Progenitor cell of endocrine pancreas (in vitro differentiated cells): ENCODE data around the gene INAFM1. TPM values are rescaled to one million over a fixed set of nuclear protein-coding genes. Genes with fewer than 3 reads are reported as not detected.

Experiments
- DNase-seq: peaks from one replicate; pipeline ENCODE4 v3.0.0; 2021; ENCODE audit warnings: low spot score; ENCODE audit not compliant: unreplicated experiment
- H3K27ac Mint-ChIP-seq: 2 replicates; pipeline ENCODE4 v1.8.0; 2021; ENCODE audit warnings: mild to moderate bottlenecking, moderate library complexity, mixed read lengths
- H3K27me3 Mint-ChIP-seq: 2 replicates; pipeline ENCODE4 v1.8.0; 2021; ENCODE audit warnings: mixed read lengths
- H3K36me3 Mint-ChIP-seq: 2 replicates; pipeline ENCODE4 v1.8.0; 2022; ENCODE audit warnings: mixed read lengths; ENCODE audit not compliant: insufficient read depth
- H3K4me1 Mint-ChIP-seq: 2 replicates; pipeline ENCODE4 v1.8.0; 2021; ENCODE audit warnings: low read depth, mixed read lengths
- H3K4me3 Mint-ChIP-seq: 2 replicates; pipeline ENCODE4 v1.8.0; 2021; ENCODE audit warnings: low read depth, mild to moderate bottlenecking, moderate library complexity, mixed read lengths
- H3K9me3 Mint-ChIP-seq: 2 replicates; pipeline ENCODE4 v1.8.0; 2021; ENCODE audit warnings: low read depth, mixed read lengths
- total RNA-seq: library from RNA; stranded (reverse); gene quantifications from 2 replicates; pipeline ENCODE4 v1.2.1, GENCODE V29; 2021
- TF ChIP-seq, protein P1 (sequence below): fragments of 200-600 bp; sonication (generic); IDR thresholded peaks from one replicate; pipeline ENCODE4 v1.5.0; 2021; ENCODE audit warnings: antibody characterized with exemption, mild to moderate bottlenecking; ENCODE audit not compliant: unreplicated experiment

Gene INAFM1
- total RNA-seq, 1 donor from 2014 or later = 11.8 TPM

DNA sequence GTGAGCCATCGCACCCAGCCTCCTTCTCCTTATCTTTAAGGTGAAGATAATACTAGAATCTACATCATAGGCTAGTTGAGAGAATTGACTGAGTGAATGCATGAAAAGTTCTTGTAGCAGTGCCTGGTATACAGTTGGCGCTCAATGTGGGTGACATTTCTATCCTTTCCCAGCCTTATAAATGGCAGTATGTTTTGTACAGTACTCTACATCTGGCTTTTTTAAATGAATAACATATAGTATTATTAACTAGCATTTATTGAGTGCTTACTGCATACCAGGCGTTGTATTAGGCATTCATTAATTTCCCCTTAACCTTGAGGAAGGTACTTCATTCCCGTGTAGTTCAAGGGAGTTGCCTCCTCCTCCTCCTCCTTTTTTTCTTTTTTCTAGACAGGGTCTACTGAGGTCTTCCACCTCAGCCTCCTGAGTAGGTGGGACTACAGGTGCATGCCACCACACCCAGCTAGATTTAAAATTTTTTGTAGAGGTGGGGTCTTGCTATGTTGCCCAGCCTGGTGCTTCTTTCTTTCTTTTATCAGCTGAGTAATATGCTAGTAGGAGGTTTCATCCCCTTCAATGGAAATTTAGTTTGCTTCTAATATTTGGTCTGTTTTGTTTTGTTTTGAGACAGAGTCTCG is 37.8 kb downstream of the INAFM1 start:
- H3K4me3 Mint-ChIP-seq = no peak overlapping the region
- TF ChIP-seq, protein P1, sequence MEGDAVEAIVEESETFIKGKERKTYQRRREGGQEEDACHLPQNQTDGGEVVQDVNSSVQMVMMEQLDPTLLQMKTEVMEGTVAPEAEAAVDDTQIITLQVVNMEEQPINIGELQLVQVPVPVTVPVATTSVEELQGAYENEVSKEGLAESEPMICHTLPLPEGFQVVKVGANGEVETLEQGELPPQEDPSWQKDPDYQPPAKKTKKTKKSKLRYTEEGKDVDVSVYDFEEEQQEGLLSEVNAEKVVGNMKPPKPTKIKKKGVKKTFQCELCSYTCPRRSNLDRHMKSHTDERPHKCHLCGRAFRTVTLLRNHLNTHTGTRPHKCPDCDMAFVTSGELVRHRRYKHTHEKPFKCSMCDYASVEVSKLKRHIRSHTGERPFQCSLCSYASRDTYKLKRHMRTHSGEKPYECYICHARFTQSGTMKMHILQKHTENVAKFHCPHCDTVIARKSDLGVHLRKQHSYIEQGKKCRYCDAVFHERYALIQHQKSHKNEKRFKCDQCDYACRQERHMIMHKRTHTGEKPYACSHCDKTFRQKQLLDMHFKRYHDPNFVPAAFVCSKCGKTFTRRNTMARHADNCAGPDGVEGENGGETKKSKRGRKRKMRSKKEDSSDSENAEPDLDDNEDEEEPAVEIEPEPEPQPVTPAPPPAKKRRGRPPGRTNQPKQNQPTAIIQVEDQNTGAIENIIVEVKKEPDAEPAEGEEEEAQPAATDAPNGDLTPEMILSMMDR = no peak
- H3K4me1 Mint-ChIP-seq = no peaks in the 10 kb centered on the region
- peaks cover 21% of the 10 kb centered on the region for H3K27me3 Mint-ChIP-seq
- no peaks in the 10 kb centered on the region for H3K9me3 Mint-ChIP-seq
- no peaks in the 10 kb centered on the region for H3K36me3 Mint-ChIP-seq
- DNase-seq = no peak
- H3K27ac Mint-ChIP-seq = no peak overlapping the region

DNA sequence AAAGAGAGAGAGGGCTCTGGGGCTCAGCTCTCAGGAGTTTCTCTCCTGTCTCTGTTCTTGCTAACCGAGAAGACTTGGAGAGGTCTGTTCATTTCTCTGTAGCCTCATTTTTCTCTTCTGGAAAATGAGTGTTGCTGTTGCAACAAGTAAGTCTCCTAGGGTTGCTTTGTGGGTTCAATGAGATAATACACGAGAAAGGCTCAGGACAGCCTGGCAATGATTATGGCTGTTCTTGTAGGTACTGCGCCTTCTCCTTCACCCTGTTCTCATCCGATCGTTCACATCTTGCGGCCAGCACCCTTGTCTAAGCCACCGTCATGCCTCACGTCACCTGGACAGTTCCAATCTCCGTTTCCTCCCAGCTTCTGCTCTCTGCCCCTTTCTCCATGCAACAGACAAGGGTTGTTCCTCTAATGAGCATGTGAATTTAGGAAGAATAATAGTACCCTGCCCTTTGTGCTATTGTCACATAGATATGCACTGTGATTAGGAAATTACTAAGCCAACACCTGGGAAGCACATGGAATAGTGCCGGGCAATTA is 39.1 kb downstream of the INAFM1 start:
- TF ChIP-seq, protein P1 = no peak
- DNase-seq = no peak
- no peak overlapping the region for H3K27ac Mint-ChIP-seq
- no peaks in the 10 kb centered on the region for H3K36me3 Mint-ChIP-seq
- peaks cover 21% of the 10 kb centered on the region for H3K27me3 Mint-ChIP-seq
- no peak overlapping the region for H3K4me3 Mint-ChIP-seq
- H3K4me1 Mint-ChIP-seq = no peaks in the 10 kb centered on the region
- no peaks in the 10 kb centered on the region for H3K9me3 Mint-ChIP-seq

DNA sequence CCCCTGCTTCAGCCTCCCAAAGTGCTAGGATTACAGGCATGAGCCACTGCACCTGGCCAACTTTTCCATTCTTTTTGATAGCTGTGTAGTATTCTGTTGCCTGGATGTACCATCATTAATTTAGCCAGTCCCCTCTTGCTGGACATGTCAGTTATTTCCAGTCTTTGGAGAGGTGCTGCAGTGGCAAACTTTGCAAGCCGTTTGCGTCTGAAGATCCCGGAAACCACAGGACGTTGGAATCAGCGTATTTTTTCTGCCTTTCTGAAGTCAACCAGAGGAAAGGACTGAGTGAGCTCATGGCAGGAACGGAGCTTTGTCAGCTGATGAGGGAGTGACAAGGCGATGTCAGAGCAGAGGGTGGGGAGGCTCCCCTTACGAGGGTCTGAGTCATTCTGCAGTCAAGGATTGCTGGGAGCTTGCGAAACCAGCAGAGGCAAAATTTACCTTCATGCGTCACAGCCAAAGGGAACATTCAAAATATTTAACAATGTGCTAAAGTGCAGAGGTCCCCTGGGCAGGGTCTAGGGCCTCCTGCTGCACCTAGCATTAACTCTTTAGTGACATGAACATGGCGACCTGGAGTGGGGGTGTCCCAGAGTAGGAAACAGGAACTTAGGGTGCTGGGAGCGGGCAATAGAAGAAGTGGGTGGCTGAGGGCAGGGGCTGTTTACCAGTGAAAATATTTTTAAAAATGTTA is 40.6 kb downstream of the INAFM1 start:
- Mint-ChIP-seq H3K27me3 (peaks cover 19% of the 10 kb centered on the region), H3K4me1 (no peaks in the 10 kb centered on the region), H3K36me3 (no peaks in the 10 kb centered on the region), H3K9me3 (no peaks in the 10 kb centered on the region), H3K27ac (no peak overlapping the region), H3K4me3 (no peak overlapping the region)
- no peak for DNase-seq
- TF ChIP-seq, protein P1 = no peak

DNA sequence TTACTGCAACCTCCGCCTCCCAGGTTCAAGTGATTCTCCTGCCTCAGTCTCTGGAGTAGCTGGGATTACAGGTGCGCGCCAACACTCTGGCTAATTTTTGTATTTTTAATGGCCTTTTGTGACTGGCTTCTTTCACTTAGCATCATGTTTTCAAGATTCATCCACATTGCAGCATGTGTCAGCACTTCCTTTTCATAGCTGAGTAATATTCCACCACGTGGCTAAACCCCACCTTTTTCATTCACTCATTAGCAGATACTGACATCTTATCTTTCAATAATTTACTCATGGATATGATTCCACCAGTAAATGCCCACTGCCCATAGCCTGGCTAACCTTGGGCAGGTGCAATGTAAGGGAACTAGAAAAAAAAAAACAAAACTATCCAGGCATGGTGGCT is 41.8 kb downstream of the INAFM1 start:
- no peaks in the 10 kb centered on the region for H3K36me3 Mint-ChIP-seq
- no peaks in the 10 kb centered on the region for H3K9me3 Mint-ChIP-seq
- no peak for DNase-seq
- no peak overlapping the region for H3K4me3 Mint-ChIP-seq
- no peak overlapping the region for H3K27ac Mint-ChIP-seq
- no peaks in the 10 kb centered on the region for H3K4me1 Mint-ChIP-seq
- TF ChIP-seq, protein P1 = no peak
- peaks cover 18% of the 10 kb centered on the region for H3K27me3 Mint-ChIP-seq

DNA sequence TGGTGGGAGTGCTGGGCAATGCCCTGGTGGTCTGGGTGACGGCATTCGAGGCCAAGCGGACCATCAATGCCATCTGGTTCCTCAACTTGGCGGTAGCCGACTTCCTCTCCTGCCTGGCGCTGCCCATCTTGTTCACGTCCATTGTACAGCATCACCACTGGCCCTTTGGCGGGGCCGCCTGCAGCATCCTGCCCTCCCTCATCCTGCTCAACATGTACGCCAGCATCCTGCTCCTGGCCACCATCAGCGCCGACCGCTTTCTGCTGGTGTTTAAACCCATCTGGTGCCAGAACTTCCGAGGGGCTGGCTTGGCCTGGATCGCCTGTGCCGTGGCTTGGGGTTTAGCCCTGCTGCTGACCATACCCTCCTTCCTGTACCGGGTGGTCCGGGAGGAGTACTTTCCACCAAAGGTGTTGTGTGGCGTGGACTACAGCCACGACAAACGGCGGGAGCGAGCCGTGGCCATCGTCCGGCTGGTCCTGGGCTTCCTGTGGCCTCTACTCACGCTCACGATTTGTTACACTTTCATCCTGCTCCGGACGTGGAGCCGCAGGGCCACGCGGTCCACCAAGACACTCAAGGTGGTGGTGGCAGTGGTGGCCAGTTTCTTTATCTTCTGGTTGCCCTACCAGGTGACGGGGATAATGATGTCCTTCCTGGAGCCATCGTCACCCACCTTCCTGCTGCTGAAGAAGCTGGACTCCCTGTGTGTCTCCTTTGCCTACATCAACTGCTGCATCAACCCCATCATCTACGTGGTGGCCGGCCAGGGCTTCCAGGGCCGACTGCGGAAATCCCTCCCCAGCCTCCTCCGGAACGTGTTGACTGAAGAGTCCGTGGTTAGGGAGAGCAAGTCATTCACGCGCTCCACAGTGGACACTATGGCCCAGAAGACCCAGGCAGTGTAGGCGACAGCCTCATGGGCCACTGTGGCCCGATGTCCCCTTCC is 45.5 kb downstream of the INAFM1 start:
- Mint-ChIP-seq H3K27me3 (peaks cover 21% of the 10 kb centered on the region), H3K27ac (no peak overlapping the region), H3K4me3 (no peak overlapping the region), H3K4me1 (no peaks in the 10 kb centered on the region), H3K36me3 (no peaks in the 10 kb centered on the region), H3K9me3 (no peaks in the 10 kb centered on the region)
- TF ChIP-seq, protein P1 = no peak
- DNase-seq = no peak
